Fibroblast of skin of abdomen (primary cell): Measurements from ENCODE around the gene MAP1LC3C.
A peak's percentile ranks its signal among the peaks of the same experiment; 100 is the strongest.
"Not testable (repeated sequence)": the region's sequence is repeated elsewhere in the genome, so short reads cannot be mapped to it uniquely, and the experiment has no call there.

Source experiments
- DNase-seq: peaks from one replicate; pipeline ENCODE4 v3.0.0-alpha.2; 2013

MAP1LC3C gene

GRCh38 chr1:241990040-241990439, 8.9 kb downstream of the MAP1LC3C start:
- peak; percentile 89 for DNase-seq

- not testable (repeated sequence) for DNase-seq
Observed at GRCh38 chr1:241988389-241988930, 10.4 kb downstream of the MAP1LC3C start.

- DNase-seq = peak; percentile 43
Observed at GRCh38 chr1:241985787-241986186, 13.1 kb downstream of the MAP1LC3C start.

- DNase-seq = no peak
Observed at GRCh38 chr1:241979926-241980325, 19.0 kb downstream of the MAP1LC3C start.

- no peak for DNase-seq
Observed at GRCh38 chr1:241979071-241979470, 19.8 kb downstream of the MAP1LC3C start.

DNA sequence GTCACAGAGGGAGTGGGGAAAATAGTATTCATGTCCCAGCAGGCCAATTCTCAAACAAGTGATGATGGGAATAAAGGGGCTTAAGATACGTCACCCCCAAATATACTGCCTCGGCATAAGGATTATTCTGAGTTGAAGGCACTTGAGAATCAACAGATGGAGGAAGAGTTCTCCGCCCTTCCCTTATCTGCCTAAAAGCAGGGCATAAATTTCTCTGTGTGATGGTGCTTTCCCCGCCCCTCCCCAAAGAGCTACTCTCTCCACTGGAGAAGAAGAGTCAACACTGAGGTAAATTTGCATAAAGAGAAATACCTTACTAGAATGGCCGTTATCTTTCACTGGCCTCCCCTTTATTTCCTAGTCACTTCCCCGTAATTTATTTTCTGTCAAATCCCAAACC, 22.7 kb downstream of the MAP1LC3C start:
- DNase-seq = no peak

GRCh38 chr1:241972703-241973369, 26.1 kb downstream of the MAP1LC3C start:
- peak; percentile 82 for DNase-seq

DNA sequence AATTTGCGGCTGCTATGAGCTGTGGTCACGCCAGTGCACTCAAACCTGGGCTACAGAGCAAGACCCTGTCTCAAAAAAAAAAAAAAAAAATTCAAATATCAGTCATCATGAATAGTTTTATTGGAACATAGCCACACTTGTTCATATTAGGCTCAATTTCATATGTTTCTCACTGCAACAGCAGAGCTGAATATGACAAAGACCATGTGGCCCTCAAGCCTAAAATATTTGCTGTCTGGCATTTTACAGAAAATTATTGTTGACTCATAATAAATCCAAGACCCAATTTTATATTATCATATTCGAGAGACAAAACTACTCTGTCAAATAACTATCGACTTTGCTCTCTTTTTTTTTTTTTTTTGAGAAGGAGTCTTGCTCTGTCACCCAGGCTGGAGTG, 30.3 kb downstream of the MAP1LC3C start:
- no peak for DNase-seq

DNA sequence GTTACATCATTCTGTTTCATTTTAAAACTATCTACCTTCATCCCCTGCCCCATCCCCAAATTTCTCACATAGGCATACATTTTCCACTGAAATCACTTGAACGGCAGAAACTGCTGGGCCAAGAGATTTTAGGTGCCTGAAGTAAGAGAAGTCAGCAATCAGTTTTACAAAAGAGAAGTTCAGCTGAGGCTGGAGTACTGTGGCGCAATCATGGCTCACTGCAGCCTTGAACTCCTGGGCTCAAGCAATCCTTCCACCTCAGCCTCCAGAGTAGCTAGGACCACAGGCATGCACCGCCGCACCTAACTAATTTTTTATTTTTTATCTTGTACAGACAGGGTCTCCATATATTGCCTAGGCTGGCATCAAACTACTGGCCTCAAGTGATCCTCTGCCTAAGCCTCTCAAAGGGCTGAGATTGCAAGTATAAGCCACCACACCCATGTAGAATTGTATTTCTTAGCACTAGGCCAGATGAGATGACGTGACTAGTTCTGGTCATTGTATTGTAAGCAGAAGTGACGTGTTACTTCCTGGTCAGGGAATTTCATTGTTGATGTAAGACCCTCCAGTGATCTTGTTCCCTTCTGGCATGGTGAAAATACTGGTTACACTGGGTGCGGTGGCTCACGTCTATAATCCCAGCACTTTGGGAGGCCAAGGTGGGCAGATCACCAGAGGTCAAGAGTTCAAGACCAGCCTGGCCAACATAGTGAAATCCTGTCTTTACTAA, 34.2 kb downstream of the MAP1LC3C start:
- DNase-seq = no peak

DNA sequence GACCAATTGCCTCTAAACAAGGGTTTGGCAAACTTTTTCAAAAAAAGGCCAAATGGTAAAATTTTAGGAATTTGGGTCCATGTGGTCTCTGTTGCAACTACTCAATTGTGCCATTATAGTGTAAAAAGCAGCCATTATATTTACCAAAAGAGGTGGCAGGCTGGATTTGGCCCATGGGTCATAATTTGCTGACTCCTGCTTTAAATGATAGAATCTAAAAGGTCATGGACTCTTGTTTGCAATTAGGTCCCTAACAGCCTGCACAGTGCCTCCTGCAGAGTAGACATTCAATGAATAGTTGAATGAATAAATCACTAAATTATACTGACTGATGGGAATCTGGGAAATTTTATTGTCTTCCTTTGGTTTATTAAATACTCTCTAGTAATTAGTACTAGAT, 35.2 kb downstream of the MAP1LC3C start:
- no peak for DNase-seq

DNA sequence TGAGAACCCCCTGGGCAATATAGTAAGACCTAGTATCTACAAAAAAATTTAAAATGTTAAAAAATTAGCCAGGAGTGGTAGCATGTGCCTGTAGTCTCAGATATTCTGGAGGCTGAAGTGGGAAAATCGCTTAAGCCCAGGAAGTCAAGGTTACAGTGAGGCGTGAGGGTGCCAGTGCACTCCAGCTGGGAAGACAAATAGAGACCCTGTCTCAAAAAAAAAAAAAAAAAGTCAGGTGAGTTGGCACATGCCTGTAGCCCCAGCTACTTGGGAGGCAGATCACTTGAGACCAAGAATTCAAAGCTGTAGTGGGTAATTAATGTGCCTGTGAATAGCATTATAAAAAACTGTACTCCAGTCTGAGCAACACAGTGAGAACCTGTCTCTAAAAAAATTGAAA, 36.7 kb downstream of the MAP1LC3C start:
- DNase-seq = no peak

DNA sequence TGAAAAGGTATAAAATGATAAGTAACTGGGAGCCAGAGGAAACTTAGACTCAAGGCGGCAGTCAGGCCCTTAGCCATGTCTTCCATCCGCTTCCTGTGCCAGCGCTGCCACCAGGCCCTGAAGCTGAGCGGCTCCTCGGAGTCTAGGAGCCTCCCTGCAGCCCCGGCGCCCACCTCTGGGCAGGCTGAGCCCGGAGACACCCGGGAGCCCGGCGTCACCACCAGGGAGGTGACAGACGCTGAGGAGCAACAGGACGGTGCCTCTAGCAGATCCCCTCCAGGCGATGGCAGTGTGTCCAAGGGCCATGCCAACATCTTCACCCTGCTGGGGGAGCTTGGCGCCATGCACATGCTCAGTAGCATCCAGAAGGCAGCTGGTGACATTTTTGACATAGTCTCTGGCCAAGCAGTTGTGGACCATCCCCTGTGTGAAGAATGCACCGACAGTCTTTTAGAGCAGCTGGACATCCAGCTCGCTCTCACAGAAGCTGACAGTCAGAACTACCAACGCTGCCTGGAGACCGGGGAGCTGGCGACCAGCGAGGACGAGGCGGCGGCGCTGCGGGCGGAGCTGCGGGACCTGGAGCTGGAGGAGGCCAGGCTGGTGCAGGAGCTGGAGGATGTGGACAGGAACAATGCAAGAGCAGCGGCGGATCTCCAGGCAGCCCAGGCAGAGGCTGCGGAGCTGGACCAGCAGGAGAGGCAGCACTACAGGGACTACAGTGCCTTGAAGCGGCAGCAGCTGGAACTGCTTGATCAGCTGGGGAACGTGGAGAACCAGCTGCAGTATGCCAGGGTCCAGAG, 41.0 kb downstream of the MAP1LC3C start, which contains the start of gene BECN2:
TSS of gene BECN2 (plus strand) at position 76 of the 803 bp plus-strand sequence. CDS start at position 76, 0 bp downstream.
- DNase-seq = no peak

DNA sequence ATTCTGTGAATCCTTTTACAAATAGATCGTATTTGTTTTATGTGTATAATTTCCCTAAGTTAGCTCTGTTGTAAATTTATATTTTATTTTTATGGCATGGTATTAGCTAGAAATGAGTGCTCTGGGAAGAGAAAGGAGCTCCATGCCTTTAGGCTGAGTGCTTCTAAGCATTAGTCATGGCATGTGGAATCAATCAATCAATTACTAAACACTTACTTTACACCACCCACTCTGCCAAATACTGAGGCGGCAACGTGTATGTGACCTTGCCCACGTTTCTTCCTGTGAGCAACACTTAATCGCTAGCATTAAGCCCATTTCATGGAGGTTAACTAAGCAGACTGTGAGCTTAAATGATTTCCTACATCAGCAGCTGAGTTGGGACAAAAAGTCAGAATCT, 48.5 kb downstream of the MAP1LC3C start:
- DNase-seq = peak; percentile 95

DNA sequence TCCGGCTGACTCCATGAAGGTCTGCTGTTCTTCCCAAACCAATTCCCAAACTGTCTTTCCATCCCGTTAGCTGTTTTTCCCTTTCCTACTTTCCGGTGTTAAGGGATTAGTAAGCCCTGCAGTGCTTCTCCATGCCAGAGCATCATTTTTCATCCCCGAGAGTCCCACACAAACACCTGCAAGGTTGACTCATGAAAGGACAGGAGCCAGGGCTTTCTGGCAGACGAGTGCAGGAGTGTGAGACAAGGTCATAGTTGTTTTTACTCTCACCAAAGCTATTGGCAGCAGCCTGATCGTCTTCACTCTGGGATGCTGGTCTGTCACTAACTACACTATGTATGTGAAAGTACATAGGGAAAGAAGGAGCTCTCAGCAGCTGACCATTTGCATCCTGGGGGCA, 51.5 kb downstream of the MAP1LC3C start:
- no peak for DNase-seq
